ENCODE data around the gene ARID5B.
"Not testable (repeated sequence)": the region's sequence is repeated elsewhere in the genome, so short reads cannot be mapped to it uniquely, and the experiment has no call there.

The ARID5B gene

GRCh38 chr10:62016623-62017490 lies 115.4 kb downstream of the ARID5B start:
- no peak for DNase-seq (ENCODE audit: low read depth)

GRCh38 chr10:62017491-62017870 lies 116.0 kb downstream of the ARID5B start:
- no peak for DNase-seq (ENCODE audit: low read depth)

DNA sequence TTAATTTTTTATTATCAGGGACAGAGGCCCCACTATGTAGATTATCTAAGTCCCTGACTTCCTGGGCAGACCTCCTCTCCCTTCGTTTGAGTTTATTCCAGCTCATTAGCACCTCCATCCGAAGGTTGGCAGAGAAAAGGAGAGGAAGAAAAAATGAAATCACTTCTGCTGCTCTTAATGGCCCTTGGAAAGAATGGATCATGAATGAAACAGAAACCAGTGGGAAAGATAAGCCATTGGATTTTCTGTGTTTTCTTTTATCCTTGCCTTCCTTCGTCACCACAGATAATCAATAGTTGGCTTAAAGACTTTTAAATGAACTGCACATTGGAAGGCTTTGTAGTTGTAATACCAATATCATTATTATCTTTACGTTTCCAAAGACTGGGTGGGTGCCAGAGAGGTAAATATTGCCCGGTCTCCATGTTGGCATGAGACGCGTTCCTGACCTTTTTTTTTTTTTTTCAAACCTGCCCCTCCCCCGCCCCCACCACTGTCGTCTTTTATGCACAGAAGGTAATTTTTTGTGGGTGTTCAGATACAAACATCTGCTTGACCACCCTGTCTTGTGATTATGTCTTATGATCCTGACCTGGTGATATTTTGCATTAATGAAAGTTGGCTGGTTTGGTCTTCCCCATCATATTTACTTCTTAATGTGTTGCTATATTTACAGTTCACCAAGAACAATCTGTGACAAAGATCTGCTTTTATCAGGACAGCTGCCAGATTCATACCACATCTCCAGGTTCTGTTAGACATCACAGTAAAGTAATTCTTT lies 116.8 kb downstream of the ARID5B start:
- DNase-seq (ENCODE audit: low read depth) = no peak

DNA sequence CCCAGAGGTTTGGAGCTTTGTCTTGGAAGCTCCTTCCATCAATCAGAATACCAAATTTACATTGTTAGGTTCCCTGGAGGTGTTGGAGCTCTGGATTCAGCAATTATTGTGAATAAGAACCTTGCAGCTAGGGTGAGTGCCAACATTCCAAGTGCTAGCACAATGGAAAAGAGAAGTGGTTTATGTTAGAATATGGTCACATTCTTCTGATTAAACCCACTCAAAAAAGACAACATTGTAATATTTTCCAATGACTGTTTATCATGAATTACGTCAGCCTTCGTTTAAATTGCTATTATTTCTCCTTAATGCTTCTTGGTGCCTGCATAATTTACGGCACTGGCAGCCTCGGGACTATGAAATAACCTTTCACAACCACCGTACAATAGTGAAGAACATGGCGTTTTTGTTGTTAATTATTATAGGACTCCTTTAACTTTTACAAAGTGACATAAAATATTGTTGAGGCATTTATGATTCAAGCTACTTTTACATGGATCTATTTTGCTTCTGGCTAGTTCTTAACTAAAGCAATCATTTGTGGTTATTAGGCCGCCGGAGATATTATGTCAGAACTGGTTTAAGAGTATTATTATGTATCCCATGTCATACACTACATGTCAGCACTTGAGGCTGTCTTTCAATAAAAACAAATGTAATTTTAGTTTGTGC lies 117.7 kb downstream of the ARID5B start:
- DNase-seq (ENCODE audit: low read depth) = no peak

GRCh38 chr10:62019685-62020359 lies 118.3 kb downstream of the ARID5B start:
- no peak for DNase-seq (ENCODE audit: low read depth)

GRCh38 chr10:62021128-62021665 lies 119.7 kb downstream of the ARID5B start:
- DNase-seq (ENCODE audit: low read depth) = no peak

- DNase-seq (ENCODE audit: low read depth) = no peak
These were observed 120.7 kb downstream of the ARID5B start for GRCh38 chr10:62021978-62022802.

- no peak for DNase-seq (ENCODE audit: low read depth)
These were observed 121.3 kb downstream of the ARID5B start for GRCh38 chr10:62022830-62023229.

GRCh38 chr10:62023329-62023728 lies 121.8 kb downstream of the ARID5B start:
- DNase-seq (ENCODE audit: low read depth) = no peak

GRCh38 chr10:62024026-62024701 lies 122.7 kb downstream of the ARID5B start:
- no peak for DNase-seq (ENCODE audit: low read depth)

GRCh38 chr10:62025134-62025794 lies 123.8 kb downstream of the ARID5B start:
- no peak for DNase-seq (ENCODE audit: low read depth)

DNA sequence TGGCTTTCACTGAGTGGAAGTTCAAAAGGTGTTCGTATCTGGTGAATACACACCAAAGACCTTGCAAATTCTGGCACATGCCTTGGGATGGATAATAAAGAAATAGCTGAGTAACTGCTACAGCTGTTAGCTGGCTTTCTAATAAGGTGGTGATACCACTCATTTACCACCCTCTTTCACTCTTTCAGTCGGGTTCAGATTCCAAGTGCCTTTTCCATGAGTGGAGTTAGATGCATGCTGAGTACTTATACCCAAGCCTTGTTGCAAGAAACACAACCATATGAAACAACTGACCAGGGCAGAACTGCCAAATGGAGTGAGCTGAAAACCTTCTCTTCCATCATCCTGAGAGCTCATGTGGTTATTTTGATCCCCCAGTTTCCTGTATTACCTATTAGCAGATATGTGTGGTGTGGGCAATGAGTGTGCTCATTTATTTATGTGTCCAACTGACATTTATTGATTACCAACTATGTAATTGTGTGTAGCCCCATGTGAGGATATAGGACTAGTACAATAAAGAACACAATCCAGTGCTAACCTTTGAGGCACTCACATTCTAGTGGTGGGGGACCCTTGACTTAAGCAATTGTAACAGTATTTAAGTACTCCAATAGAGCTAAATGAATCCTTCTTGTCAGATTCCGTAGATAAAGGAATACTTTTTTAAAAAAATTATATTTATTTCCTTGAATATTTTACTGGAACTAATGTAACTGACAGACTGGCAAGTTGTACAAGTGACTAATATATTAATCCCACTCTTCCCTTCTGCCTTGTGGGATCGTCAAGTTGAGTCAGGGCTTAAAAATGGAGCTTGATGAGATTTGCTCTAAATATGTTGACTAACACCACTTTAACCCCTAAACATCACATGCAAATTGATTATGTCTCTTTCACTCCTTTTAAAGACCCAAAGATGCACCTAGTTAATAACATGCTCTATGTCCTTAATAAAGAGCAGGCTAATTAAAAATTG lies 124.7 kb downstream of the ARID5B start:
- no peak for DNase-seq (ENCODE audit: low read depth)

DNA sequence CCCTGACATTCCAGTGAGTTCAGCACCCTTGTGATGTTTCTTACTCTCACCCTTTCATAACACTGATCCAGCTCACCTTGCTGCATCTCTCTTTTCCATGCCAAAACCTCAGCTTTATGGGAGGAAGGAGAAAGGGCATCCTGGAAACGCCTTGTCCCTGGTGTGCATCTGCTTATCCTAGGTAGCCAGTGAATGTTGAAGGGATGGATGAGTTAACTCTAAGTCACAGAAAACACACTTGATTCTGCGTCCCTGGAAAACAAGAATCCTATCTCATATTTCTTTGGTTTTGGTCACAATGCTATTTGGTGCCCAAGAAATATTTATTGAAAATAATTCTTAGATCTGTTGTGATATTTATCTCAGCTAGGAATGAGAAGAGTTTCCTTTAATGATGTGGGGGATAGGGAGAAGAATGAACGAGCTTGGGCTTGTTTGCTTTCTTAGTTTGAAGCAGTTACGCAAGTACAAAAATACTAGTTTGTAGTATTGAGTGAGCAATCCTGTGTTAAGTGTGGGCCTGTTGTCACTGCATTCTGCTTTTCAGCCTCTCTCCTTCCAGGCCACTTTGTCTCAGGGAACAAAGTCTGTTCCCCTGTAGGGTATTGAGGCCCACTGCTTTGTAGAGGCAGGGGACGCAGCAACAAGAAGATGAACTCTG lies 126.5 kb downstream of the ARID5B start:
- DNase-seq (ENCODE audit: low read depth) = no peak

GRCh38 chr10:62028502-62028842 lies 127.0 kb downstream of the ARID5B start:
- not testable (repeated sequence) for DNase-seq (ENCODE audit: low read depth)

- DNase-seq (ENCODE audit: low read depth) = no peak
These were observed 127.9 kb downstream of the ARID5B start for GRCh38 chr10:62029401-62029800.

DNA sequence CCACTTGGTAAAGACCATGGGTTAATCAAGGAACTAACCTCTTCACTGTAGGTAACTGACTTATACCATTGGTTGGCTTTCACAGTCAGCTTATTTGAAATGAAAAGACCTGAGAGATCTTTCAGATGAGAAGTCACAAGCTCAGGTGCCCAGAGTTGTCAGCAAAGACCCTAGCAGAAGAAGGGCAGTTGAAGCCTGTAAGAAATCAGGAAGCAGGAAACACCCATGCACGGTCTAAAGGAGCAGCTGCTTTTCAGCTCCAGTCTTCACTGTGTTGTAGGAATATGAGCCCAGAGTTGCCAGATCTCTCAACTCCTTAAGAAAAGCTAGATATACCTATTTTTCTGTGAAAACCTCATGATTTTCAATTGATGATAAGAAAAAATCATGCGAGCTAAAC lies 130.0 kb downstream of the ARID5B start:
- DNase-seq (ENCODE audit: low read depth) = no peak

GRCh38 chr10:62033125-62033524 lies 131.6 kb downstream of the ARID5B start:
- DNase-seq (ENCODE audit: low read depth) = no peak

DNA sequence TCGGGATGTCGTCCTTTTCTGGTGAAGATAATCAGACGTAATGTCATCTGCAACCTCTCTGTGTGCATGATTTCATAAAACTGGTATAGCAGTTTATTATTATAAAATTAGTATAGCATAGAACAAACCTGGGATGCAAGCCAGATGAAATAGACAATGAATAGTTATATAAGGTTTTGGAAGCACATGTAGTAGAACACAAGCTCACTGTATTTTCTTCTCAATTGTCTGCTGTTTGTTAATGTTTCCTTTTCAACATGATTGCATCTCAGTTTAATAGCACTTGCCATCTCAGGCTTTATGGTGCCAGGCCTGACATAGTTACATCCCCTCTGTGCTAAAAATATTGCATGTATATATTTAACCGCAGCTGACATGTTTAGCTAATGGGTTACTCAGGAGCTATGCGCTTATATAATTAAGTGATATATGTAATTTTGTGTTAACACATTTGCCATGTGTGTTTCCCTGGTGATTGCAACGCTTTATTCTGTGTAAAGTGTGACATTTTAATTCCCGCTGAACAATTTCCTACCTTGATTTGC lies 132.7 kb downstream of the ARID5B start:
- no peak for DNase-seq (ENCODE audit: low read depth)
